ENCODE data around the gene RAB26.
"Not testable (repeated sequence)": the region's sequence is repeated elsewhere in the genome, so short reads cannot be mapped to it uniquely, and the experiment has no call there.

DNA sequence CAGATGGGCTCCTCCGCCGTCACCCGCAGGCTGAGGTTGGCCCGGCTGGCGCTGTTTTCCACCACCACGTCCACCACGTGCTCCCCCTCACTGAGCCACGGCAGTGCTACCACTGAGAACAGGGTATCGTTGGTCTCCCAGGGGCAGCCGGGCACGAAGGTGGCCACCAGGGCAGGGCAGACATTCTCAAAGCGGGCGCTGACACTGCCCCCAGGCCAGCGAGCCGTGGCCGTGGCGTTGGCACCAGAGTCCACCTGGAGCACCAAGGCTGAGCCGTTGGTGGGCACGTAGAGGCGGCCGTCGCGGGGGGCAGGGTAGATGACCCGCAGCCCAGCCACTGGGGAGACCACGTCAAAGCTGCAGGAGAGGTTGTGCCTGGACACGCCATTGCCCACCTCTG lies 34.2 kb upstream of the RAB26 start:
- TF ChIP-seq POLR2A (IDR thresholded peaks at IDR 0.05): not testable (repeated sequence)
- TF ChIP-seq, protein P1, sequence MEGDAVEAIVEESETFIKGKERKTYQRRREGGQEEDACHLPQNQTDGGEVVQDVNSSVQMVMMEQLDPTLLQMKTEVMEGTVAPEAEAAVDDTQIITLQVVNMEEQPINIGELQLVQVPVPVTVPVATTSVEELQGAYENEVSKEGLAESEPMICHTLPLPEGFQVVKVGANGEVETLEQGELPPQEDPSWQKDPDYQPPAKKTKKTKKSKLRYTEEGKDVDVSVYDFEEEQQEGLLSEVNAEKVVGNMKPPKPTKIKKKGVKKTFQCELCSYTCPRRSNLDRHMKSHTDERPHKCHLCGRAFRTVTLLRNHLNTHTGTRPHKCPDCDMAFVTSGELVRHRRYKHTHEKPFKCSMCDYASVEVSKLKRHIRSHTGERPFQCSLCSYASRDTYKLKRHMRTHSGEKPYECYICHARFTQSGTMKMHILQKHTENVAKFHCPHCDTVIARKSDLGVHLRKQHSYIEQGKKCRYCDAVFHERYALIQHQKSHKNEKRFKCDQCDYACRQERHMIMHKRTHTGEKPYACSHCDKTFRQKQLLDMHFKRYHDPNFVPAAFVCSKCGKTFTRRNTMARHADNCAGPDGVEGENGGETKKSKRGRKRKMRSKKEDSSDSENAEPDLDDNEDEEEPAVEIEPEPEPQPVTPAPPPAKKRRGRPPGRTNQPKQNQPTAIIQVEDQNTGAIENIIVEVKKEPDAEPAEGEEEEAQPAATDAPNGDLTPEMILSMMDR (IDR thresholded peaks at IDR 0.05): not testable (repeated sequence)

Measured in ovary (tissue), 3 donors.